HG02642 (cell line): ENCODE results near the gene ITIH4.

Experiments
- ATAC-seq: cut with Tn5 transposase; IDR thresholded peaks from one replicate; pipeline ENCODE4 v1.9.1; 2021; ENCODE audit warnings: mild to moderate bottlenecking; ENCODE audit not compliant: unreplicated experiment, poor library complexity

ITIH4 gene

GRCh38 chr3:52849656-52850055 lies 19.2 kb upstream of the ITIH4 start:
- no peak for ATAC-seq

- ATAC-seq: no peak
These were observed 18.1 kb upstream of the ITIH4 start for GRCh38 chr3:52848617-52849016.

GRCh38 chr3:52847726-52848125 lies 17.3 kb upstream of the ITIH4 start:
- ATAC-seq: no peak

GRCh38 chr3:52847241-52847640 lies 16.8 kb upstream of the ITIH4 start:
- no peak for ATAC-seq

- no peak for ATAC-seq
These were observed 16.0 kb upstream of the ITIH4 start for GRCh38 chr3:52846432-52846965.

GRCh38 chr3:52845691-52846431 lies 15.4 kb upstream of the ITIH4 start:
- no peak for ATAC-seq

- no peak for ATAC-seq
These were observed 14.7 kb upstream of the ITIH4 start for GRCh38 chr3:52845157-52845556.

GRCh38 chr3:52844290-52844975 lies 14.0 kb upstream of the ITIH4 start:
- no peak for ATAC-seq

GRCh38 chr3:52843881-52844280 lies 13.4 kb upstream of the ITIH4 start:
- ATAC-seq: no peak

GRCh38 chr3:52843108-52843865 lies 12.8 kb upstream of the ITIH4 start:
- ATAC-seq: no peak

- no peak for ATAC-seq
These were observed 12.0 kb upstream of the ITIH4 start for GRCh38 chr3:52842424-52842823.

GRCh38 chr3:52841981-52842340 lies 11.5 kb upstream of the ITIH4 start:
- no peak for ATAC-seq

GRCh38 chr3:52841211-52841980 lies 10.9 kb upstream of the ITIH4 start:
- ATAC-seq: no peak

- ATAC-seq: no peak
These were observed 9.5 kb upstream of the ITIH4 start for GRCh38 chr3:52839892-52840545.

GRCh38 chr3:52839268-52839575 lies 8.8 kb upstream of the ITIH4 start:
- ATAC-seq: no peak

- no peak for ATAC-seq
These were observed 8.2 kb upstream of the ITIH4 start for GRCh38 chr3:52838561-52839267.

- ATAC-seq: no peak
These were observed 6.5 kb upstream of the ITIH4 start for GRCh38 chr3:52836986-52837385.

- no peak for ATAC-seq
These were observed 6.0 kb upstream of the ITIH4 start for GRCh38 chr3:52836471-52836845.

- no peak for ATAC-seq
These were observed 5.4 kb upstream of the ITIH4 start for GRCh38 chr3:52835766-52836470.
